ENCODE data around the gene NHSL2.
"Not testable (repeated sequence)": the region's sequence is repeated elsewhere in the genome, so short reads cannot be mapped to it uniquely, and the experiment has no call there.

The NHSL2 gene

DNA sequence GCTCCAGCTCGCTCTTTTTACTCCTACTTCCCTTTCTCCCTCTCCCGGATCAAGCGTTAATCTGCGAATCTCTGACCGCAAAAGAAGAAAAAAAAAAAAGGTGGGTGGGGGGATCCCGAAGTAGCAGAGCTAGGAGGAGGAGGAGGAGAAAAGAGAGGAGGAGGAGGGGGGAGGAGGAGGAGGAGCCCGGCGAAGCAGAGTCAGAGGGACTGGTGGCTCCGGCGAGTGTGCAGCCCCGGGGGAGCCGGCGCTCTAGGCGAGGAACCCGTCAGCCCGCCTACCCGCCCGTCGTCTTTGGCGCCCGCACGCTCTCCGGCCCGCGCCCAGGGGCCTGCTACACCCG is at the start of gene NHSL2:
TSS of gene NHSL2 (plus strand) at position 203 of the 343 bp plus-strand sequence.
- Mint-ChIP-seq H3K4me1 (ENCODE audit: low read depth) (no peaks in the 10 kb centered on the region), H3K4me3 (peak within 1 kb of the TSS; percentile 34), H3K36me3 (ENCODE audit: low read depth) (no peaks in the 10 kb centered on the region), H3K9me3 (no peaks in the 10 kb centered on the region), H3K27ac (no peak within 1 kb of the TSS), H3K27me3 (ENCODE audit: low read depth) (peaks cover 50% of the 10 kb centered on the region)
- peak; percentile 6 for DNase-seq (ENCODE audit: low spot score)

DNA sequence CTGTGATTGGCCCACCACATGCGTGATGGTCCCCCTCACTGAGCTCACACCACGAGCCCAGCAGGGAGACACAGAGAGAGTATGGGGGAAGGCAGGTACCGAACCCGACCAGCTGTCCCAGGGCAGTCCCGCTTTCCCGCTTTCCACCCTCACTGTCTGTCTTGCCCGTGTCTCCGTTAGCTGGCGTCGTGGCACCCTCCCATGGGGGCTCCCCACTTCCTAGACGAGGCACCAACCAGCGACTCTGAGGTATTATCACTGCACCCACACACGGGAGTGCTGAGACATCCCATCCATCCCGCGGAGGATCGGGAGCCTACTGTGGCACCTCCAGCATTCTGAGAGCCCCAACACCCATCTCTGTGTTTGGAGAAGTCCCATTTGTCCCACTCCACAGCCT is 43.0 kb upstream of the NHSL2 start:
- Mint-ChIP-seq H3K9me3 (no peaks in the 10 kb centered on the region), H3K27ac (no peak overlapping the region), H3K36me3 (ENCODE audit: low read depth) (no peaks in the 10 kb centered on the region), H3K27me3 (ENCODE audit: low read depth) (peaks cover 12% of the 10 kb centered on the region), H3K4me1 (ENCODE audit: low read depth) (no peaks in the 10 kb centered on the region), H3K4me3 (no peak overlapping the region)
- no peak for DNase-seq (ENCODE audit: low spot score)

DNA sequence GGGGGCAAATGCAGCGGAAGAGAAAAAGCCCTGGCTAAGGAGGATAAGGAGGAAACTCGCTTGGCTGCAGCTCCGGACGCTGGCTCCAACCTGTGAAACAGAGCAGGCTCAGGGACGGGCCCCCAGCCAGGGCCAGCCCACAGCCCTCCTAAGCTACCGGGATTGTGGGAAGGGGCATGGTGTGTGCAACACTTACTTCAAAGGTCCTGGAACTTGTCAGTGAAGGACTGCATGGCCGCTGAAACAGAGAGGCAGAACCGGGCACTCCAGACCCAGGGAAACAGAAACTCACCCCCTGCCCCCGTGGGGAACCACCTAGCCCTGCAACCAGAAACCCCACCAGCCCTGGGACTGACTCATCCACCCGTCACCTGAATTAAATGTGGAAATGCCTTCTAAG is 41.1 kb upstream of the NHSL2 start:
- not testable (repeated sequence) for DNase-seq (ENCODE audit: low spot score); H3K27ac Mint-ChIP-seq; H3K4me1 Mint-ChIP-seq (ENCODE audit: low read depth); H3K9me3 Mint-ChIP-seq; H3K4me3 Mint-ChIP-seq; H3K36me3 Mint-ChIP-seq (ENCODE audit: low read depth); H3K27me3 Mint-ChIP-seq (ENCODE audit: low read depth)

DNA sequence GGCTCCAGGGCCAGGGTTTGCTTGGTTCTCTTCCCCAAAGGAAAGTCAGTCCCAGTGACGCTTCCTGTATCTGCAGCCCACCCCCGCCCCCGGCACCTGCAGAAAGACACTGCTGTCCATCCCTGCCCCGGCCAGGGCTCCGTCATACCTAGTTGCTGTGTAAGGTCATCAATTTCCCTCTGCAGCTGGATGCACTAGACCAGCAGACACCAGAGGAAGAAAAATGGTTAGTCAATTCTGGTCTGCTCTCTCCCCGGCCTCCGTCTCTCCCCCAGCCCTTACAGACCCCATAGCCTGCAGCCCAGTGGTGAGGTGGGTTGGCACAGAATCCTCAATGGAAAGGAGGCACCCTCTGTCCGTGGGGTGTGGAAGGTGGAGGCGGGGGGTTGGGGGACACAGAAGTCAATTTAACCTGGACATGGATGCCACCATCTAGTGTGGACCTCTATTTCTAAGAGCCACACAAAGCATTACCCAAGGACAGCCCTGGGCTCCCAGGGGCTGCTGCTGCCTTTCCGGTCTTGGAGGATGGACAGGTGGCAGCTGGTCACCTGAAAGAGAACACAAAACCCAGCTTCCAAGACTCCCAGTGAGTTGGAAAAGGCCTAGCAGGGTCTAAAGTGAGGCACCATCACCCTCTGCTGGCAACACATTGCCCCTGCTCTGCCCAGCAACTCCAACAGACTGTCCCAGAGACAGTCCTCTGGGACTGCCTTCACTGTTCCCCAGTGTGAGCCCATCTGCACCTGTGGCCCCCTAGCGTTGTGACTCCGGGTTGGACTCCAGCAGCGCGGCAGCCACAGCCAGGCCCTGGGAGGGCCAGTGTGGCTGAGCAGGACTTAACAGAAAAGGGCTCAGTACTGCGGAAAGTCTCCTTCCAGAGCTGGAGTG is 40.2 kb upstream of the NHSL2 start:
- Mint-ChIP-seq H3K4me3 (no peak overlapping the region), H3K9me3 (no peaks in the 10 kb centered on the region), H3K36me3 (ENCODE audit: low read depth) (no peaks in the 10 kb centered on the region), H3K4me1 (ENCODE audit: low read depth) (no peaks in the 10 kb centered on the region), H3K27me3 (ENCODE audit: low read depth) (peaks cover 5% of the 10 kb centered on the region), H3K27ac (no peak overlapping the region)
- no peak for DNase-seq (ENCODE audit: low spot score)

DNA sequence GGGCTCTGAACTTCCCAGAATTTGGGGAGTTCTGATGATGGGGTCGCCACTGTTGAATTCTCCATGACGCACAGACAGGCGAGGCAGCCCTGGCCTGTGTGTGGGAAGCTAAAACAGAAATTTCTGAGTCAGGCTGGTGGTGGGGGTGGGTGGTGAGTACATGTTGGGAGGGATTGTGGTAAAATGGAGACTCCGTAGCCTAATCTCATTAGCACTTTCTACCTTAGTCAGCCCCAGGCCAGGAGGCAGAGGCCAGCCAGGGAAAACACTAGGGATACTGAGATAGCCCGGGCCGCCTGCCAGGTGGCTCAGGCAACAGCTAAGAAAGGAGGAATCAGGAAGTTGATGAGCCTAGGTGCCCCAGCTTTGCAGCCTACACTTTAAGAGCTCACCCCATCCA is 39.3 kb upstream of the NHSL2 start:
- Mint-ChIP-seq H3K27ac (no peak overlapping the region), H3K4me1 (ENCODE audit: low read depth) (no peaks in the 10 kb centered on the region), H3K27me3 (ENCODE audit: low read depth) (peaks cover 5% of the 10 kb centered on the region), H3K36me3 (ENCODE audit: low read depth) (no peaks in the 10 kb centered on the region), H3K4me3 (no peak overlapping the region), H3K9me3 (no peaks in the 10 kb centered on the region)
- DNase-seq (ENCODE audit: low spot score) = peak; percentile 4

DNA sequence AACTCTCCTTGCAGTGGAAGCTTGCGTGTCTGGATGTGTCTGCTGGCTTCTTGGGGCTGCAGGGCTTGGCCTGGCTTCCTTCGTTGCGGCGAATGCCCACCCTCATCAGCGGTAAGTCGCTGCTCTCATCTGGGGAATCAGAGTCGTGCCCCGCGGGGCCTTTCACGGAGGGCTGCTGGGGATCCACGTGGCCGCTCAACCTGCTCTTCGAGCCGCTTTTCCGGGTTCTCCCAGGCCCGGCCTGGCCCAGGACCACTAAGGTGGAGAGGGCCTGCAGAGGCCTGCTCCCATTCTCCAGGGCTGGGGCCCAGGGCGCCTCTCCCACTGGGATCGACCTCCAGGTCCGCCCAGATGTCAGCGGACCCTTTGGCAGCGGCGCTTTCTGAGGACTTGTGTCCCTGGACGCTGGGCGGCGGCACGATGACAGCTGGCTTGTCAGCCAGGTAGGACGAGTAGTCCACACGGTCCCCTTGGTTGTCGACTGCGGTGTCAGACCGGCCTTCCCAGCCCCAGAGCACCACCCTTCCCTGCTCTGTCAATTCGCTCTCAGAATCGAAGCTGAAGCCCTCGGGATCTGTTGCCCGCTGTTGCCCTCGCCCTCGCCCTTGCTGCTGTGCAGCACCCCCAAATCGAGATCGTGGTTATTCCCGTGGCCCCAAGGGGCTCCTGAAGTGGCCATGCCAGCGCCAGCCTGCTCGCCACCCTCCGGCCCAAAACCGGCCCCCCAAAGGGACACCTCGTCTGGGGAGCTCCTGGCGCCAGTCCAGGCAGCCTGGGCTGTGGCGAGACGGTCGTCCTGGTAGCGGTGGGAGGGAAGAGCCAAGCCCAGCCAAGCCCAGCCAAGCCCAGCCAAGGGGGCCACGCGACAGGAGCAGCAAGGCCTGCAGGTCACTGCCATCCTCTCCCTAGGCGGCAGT is 37.8 kb upstream of the NHSL2 start:
- Mint-ChIP-seq H3K4me1 (ENCODE audit: low read depth) (no peaks in the 10 kb centered on the region), H3K4me3 (no peak overlapping the region), H3K9me3 (no peaks in the 10 kb centered on the region), H3K27me3 (ENCODE audit: low read depth) (peaks cover 5% of the 10 kb centered on the region), H3K36me3 (ENCODE audit: low read depth) (no peaks in the 10 kb centered on the region), H3K27ac (no peak overlapping the region)
- no peak for DNase-seq (ENCODE audit: low spot score)

DNA sequence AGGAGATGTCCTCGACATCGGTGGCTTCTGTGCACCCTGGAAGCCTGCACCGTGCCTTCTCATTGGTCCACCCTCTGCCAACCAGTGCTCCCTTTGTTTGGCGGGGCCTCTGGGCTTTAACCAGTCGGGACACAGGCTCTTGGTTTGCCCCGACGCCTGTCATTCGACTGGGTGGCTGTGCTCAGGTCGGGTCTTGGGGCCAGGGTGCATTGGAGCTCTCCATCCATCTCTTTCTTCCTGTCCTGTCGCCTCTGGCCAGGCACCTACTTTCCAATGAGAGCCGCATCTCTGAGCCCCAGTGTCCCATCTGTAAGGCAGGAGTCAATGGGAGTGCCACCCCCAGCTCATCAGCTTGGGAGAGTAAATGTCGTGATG is 37.2 kb upstream of the NHSL2 start:
- Mint-ChIP-seq H3K36me3 (ENCODE audit: low read depth) (no peaks in the 10 kb centered on the region), H3K27me3 (ENCODE audit: low read depth) (peaks cover 8% of the 10 kb centered on the region), H3K4me1 (ENCODE audit: low read depth) (no peaks in the 10 kb centered on the region), H3K27ac (no peak overlapping the region), H3K9me3 (no peaks in the 10 kb centered on the region), H3K4me3 (no peak overlapping the region)
- no peak for DNase-seq (ENCODE audit: low spot score)

DNA sequence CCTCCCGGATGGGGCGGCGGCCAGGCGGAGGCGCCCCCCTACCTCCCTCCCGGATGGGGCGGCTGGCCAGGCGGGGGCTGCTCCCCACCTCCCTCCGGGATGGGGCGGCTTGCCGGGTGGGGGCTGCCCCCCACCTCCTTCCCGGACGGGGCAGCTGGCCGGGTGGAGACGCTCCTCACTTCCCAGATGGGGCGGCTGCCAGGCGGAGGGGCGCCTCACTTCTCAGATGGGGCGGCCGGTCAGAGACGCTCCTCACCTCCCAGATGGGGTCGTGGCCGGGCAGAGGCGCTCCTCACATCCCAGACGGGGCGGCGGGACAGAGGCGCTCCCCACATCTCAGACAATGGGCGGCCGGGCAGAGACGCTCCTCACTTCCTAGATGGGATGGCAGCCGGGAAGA is 33.8 kb upstream of the NHSL2 start:
- H3K4me3 Mint-ChIP-seq; H3K27me3 Mint-ChIP-seq (ENCODE audit: low read depth); DNase-seq (ENCODE audit: low spot score); H3K9me3 Mint-ChIP-seq; H3K27ac Mint-ChIP-seq; H3K4me1 Mint-ChIP-seq (ENCODE audit: low read depth); H3K36me3 Mint-ChIP-seq (ENCODE audit: low read depth): not testable (repeated sequence)

DNA sequence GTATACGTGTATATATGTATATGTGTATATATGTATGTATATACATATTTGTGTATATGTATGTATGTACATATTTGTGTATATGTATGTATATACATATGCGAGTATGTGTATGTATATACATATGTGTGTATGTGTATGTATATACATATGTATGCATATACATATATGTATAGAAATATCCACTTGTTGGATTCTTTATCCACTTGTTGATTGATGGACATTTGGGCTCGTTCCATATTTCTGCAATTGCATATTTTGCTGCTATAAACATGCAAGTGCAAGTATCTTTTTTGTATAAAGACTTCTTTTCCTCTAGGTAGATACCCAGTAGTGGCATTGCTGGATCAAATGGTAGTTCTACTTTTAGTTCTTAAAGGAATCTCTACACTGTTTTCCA is 25.5 kb upstream of the NHSL2 start:
- H3K4me1 Mint-ChIP-seq (ENCODE audit: low read depth) = no peaks in the 10 kb centered on the region
- peaks cover 2% of the 10 kb centered on the region for H3K27me3 Mint-ChIP-seq (ENCODE audit: low read depth)
- H3K4me3 Mint-ChIP-seq = no peak overlapping the region
- DNase-seq (ENCODE audit: low spot score) = no peak
- no peaks in the 10 kb centered on the region for H3K9me3 Mint-ChIP-seq
- H3K27ac Mint-ChIP-seq = no peak overlapping the region
- H3K36me3 Mint-ChIP-seq (ENCODE audit: low read depth) = no peaks in the 10 kb centered on the region

DNA sequence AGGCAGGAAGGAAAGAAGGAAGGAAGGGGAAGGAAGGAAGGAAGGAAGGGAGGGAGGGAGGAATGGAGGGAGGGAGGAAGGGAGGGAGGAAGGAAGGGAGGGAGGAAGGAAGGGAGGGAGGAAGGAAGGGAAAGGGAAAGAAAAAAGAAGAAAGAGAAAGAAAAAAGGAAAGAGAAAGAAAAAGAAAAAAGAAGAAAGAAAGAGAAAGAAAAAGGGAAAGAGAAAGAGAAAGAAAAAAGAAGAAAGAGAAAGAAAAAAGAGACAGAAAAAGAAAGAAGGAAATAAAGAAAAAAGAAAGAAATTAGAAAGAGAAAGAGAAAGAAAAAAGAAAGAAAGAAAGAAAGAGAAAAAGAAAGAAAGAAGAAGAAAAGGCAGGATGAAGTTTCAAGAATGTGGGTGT is 15.0 kb upstream of the NHSL2 start:
- Mint-ChIP-seq H3K36me3 (ENCODE audit: low read depth) (no peaks in the 10 kb centered on the region), H3K27me3 (ENCODE audit: low read depth) (peaks cover 3% of the 10 kb centered on the region), H3K4me3 (no peak overlapping the region), H3K27ac (no peak overlapping the region), H3K4me1 (ENCODE audit: low read depth) (no peaks in the 10 kb centered on the region), H3K9me3 (no peaks in the 10 kb centered on the region)
- DNase-seq (ENCODE audit: low spot score) = no peak

DNA sequence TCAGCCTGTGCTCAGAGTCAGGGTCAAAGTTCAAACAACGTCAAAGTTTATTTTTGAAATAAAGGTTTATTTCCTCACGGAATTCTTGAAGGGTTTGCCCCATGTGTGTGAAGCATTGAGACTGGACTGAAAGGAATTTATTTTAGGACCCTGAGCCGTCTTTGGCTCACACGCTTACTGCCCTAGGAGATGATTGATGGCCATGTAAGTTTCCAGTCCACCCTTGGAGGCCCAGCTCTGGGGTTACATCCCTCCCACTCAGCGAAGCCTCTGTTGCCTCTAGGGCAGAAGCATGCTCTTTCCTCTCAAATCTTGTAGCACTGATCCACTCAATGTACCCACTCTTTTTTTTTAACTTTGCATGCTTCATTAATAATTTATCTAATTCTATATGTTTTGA is 4.5 kb upstream of the NHSL2 start:
- peaks cover 23% of the 10 kb centered on the region for H3K27me3 Mint-ChIP-seq (ENCODE audit: low read depth)
- H3K36me3 Mint-ChIP-seq (ENCODE audit: low read depth) = no peaks in the 10 kb centered on the region
- no peaks in the 10 kb centered on the region for H3K9me3 Mint-ChIP-seq
- no peak for DNase-seq (ENCODE audit: low spot score)
- no peak overlapping the region for H3K4me3 Mint-ChIP-seq
- H3K4me1 Mint-ChIP-seq (ENCODE audit: low read depth) = no peaks in the 10 kb centered on the region
- H3K27ac Mint-ChIP-seq = no peak overlapping the region

DNA sequence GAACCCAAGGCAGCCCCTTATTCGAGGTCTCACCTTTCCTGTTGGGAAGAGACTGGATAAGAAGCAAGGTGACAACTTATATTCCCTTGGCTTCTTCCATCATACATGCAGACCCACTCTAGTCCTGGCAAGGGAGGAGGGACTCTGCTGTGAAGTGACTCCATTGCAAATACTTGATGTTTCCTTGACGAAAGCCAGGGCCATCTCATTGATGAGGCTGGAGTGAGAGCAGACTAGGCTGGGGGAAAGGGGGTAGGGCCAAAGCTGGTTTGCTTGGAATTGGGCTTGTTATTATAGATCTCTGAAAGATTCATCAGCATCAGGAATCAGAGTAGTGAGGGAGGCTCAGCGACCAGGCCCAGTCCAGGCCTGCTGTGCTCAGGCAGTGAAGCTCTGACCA is 2.3 kb upstream of the NHSL2 start:
- H3K36me3 Mint-ChIP-seq (ENCODE audit: low read depth) = no peaks in the 10 kb centered on the region
- no peaks in the 10 kb centered on the region for H3K9me3 Mint-ChIP-seq
- H3K4me1 Mint-ChIP-seq (ENCODE audit: low read depth) = no peaks in the 10 kb centered on the region
- H3K27me3 Mint-ChIP-seq (ENCODE audit: low read depth) = peaks cover 38% of the 10 kb centered on the region
- no peak overlapping the region for H3K27ac Mint-ChIP-seq
- H3K4me3 Mint-ChIP-seq = no peak overlapping the region
- no peak for DNase-seq (ENCODE audit: low spot score)

DNA sequence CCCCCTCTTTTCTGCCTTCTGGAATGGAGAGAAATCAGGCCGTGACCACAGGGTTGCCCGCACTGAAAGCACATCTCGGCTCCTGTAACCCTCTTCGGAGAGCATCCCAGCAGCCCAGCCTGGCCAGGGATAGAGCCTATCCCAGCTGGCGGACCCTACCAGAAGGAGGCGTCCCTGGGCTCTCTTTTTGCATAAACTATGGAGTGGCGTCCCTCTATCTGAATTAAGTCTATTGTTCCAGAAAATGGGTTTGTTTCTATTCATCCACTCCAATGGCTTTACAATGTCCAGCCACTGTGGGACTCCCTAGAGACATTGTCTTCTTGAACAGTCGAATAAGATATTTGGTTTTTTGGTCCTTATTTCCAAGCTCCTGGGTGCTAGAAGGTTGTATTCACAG is 689 bp upstream of the NHSL2 start:
- Mint-ChIP-seq H3K4me1 (ENCODE audit: low read depth) (no peaks in the 10 kb centered on the region), H3K36me3 (ENCODE audit: low read depth) (no peaks in the 10 kb centered on the region), H3K9me3 (no peaks in the 10 kb centered on the region), H3K4me3 (no peak overlapping the region), H3K27ac (no peak overlapping the region), H3K27me3 (ENCODE audit: low read depth) (peaks cover 48% of the 10 kb centered on the region)
- no peak for DNase-seq (ENCODE audit: low spot score)

DNA sequence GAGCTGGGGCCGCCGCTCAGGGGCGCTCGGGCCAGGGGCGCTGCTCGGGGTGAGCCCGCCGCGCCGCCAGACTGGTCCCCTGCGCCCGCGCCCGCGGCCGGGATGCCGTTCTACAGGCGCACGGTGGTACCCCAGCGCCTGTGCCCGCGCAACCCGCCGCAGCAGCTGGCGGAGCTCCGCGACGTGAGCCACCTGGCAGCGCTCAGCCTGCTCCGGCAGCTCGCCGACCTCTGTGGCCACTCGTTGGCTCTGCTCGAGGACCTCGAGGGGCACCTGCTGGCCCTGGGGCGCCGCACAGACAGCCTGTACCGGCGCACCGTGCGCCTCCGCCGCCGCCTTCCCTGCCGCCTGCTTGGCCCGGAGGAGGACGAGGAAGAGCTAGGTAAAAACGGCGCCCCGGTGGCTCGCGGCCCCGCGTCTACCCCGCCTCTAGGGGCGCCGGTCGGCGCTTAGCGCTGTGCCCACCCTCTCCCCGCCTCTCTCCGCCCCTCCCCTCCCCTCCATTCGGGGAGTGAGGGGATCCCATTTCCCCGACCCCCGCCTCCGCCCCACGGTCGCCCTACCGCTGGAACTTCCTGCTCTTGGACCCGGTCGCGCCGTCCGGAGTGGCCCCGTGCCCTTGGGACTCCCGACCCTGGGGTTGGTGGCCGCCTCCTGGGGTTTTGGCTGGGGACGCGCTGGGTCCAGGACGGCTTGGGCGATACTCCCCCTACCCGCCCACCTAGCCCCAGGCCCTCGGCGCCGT is 513 bp downstream of the NHSL2 start:
- Mint-ChIP-seq H3K4me1 (ENCODE audit: low read depth) (no peaks in the 10 kb centered on the region), H3K9me3 (no peaks in the 10 kb centered on the region), H3K4me3 (no peak overlapping the region), H3K27ac (no peak overlapping the region), H3K27me3 (ENCODE audit: low read depth) (peaks cover 50% of the 10 kb centered on the region), H3K36me3 (ENCODE audit: low read depth) (no peaks in the 10 kb centered on the region)
- no peak for DNase-seq (ENCODE audit: low spot score)
